Measurements from ENCODE around the gene ACER1. TPM values are rescaled to one million over a fixed set of nuclear protein-coding genes. Genes with fewer than 3 reads are reported as not detected.

ACER1 gene
- total and polyA plus RNA-seq, 2 of the 13 experiments (the other 11 are each of a cell fraction or from before 2014, with no cell fraction given): not detected

- Histone ChIP-seq H3K27me3 (ENCODE audit: control insufficient read depth in 1 of 2, insufficient read depth in 2 of 2, low read length in 2 of 2) (no peaks in the 10 kb centered on the region; a peak in 1 of 5 replicates), H3K9ac (ENCODE audit: insufficient read depth, low read depth, low read length) (no peak overlapping the region), H4K20me1 (ENCODE audit: insufficient read depth, low read length) (no peaks in the 10 kb centered on the region), H3K79me2 (ENCODE audit: insufficient read depth, low read length) (peaks cover 5% of the 10 kb centered on the region), H3K4me2 (ENCODE audit: low read depth, low read length) (no peak overlapping the region), H3K27ac (ENCODE audit: extremely low read length, insufficient read depth, low read length) (no peak overlapping the region), H3K4me1 (ENCODE audit: insufficient read depth, low read length) (peaks cover 27% of the 10 kb centered on the region), H3K36me3 (replicated peaks in 1 of 2; ENCODE audit: control insufficient read depth in 1 of 2, insufficient read depth in 2 of 2, low read length in 2 of 2) (peaks cover 0 to 3% of the 10 kb centered on the region in 2 experiments; a peak in 1 of 5 replicates), H3K9me3 (ENCODE audit: low read length) (no peaks in the 10 kb centered on the region), H2AFZ (ENCODE audit: low read length) (no peak overlapping the region), H3K4me3 (replicated peaks in 1 of 3; ENCODE audit: insufficient read depth in 1 of 3, low read depth in 2 of 3, low read length in 3 of 3) (no peak overlapping the region)
- WGBS (ENCODE audit: low lambda C conversion rate): 81% methylated on average over 5 of the region's 5 CpGs
- no TSS peak for BruUV-seq (replicated peaks)
- ATAC-seq: no peak
- in situ Hi-C loops (cut with HindIII; ENCODE audit: extremely low pct_ligation_motif_present, low pct_unique_long_range_greater_than_20kb): no loop called here
- TF ChIP-seq, protein P1, sequence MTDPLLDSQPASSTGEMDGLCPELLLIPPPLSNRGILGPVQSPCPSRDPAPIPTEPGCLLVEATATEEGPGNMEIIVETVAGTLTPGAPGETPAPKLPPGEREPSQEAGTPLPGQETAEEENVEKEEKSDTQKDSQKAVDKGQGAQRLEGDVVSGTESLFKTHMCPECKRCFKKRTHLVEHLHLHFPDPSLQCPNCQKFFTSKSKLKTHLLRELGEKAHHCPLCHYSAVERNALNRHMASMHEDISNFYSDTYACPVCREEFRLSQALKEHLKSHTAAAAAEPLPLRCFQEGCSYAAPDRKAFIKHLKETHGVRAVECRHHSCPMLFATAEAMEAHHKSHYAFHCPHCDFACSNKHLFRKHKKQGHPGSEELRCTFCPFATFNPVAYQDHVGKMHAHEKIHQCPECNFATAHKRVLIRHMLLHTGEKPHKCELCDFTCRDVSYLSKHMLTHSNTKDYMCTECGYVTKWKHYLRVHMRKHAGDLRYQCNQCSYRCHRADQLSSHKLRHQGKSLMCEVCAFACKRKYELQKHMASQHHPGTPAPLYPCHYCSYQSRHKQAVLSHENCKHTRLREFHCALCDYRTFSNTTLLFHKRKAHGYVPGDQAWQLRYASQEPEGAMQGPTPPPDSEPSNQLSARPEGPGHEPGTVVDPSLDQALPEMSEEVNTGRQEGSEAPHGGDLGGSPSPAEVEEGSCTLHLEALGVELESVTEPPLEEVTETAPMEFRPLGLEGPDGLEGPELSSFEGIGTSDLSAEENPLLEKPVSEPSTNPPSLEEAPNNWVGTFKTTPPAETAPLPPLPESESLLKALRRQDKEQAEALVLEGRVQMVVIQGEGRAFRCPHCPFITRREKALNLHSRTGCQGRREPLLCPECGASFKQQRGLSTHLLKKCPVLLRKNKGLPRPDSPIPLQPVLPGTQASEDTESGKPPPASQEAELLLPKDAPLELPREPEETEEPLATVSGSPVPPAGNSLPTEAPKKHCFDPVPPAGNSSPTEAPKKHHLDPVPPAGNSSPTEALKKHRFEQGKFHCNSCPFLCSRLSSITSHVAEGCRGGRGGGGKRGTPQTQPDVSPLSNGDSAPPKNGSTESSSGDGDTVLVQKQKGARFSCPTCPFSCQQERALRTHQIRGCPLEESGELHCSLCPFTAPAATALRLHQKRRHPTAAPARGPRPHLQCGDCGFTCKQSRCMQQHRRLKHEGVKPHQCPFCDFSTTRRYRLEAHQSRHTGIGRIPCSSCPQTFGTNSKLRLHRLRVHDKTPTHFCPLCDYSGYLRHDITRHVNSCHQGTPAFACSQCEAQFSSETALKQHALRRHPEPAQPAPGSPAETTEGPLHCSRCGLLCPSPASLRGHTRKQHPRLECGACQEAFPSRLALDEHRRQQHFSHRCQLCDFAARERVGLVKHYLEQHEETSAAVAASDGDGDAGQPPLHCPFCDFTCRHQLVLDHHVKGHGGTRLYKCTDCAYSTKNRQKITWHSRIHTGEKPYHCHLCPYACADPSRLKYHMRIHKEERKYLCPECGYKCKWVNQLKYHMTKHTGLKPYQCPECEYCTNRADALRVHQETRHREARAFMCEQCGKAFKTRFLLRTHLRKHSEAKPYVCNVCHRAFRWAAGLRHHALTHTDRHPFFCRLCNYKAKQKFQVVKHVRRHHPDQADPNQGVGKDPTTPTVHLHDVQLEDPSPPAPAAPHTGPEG (CRISPR knock-in tag; IDR thresholded peaks at IDR 0.05): no peak
- TF ChIP-seq ZKSCAN1 (IDR thresholded peaks at IDR 0.05; ENCODE audit: low read length): 0 out of 2 replicates have a peak, but pooled peaks have one; percentile 47
- no peak for TF ChIP-seq FOSL1 (CRISPR knock-in tag; IDR thresholded peaks at IDR 0.05; ENCODE audit: borderline replicate concordance)
- no peak for TF ChIP-seq ZSCAN22 (CRISPR knock-in tag; IDR thresholded peaks at IDR 0.05)
- no peak for TF ChIP-seq TCF12 (IDR thresholded peaks at IDR 0.05)
- no peak for TF ChIP-seq TCF12 (CRISPR knock-in tag; IDR thresholded peaks at IDR 0.05)
- no peak for TF ChIP-seq FLYWCH1 (CRISPR knock-in tag; IDR thresholded peaks at IDR 0.05)
- no peak for TF ChIP-seq GMEB1 (CRISPR knock-in tag; IDR thresholded peaks at IDR 0.05; ENCODE audit: borderline replicate concordance)
- no peak for TF ChIP-seq ZNF441 (CRISPR knock-in tag; IDR thresholded peaks at IDR 0.05; ENCODE audit: borderline replicate concordance)
- TF ChIP-seq, protein P2, sequence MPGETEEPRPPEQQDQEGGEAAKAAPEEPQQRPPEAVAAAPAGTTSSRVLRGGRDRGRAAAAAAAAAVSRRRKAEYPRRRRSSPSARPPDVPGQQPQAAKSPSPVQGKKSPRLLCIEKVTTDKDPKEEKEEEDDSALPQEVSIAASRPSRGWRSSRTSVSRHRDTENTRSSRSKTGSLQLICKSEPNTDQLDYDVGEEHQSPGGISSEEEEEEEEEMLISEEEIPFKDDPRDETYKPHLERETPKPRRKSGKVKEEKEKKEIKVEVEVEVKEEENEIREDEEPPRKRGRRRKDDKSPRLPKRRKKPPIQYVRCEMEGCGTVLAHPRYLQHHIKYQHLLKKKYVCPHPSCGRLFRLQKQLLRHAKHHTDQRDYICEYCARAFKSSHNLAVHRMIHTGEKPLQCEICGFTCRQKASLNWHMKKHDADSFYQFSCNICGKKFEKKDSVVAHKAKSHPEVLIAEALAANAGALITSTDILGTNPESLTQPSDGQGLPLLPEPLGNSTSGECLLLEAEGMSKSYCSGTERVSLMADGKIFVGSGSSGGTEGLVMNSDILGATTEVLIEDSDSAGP (CRISPR knock-in tag; IDR thresholded peaks at IDR 0.05; ENCODE audit: borderline replicate concordance): no peak
- no peak for FAIRE-seq
- intact Hi-C loops (cut with micrococcal nuclease; ENCODE audit: unreplicated experiment): no loop called here
- POLR2A ChIA-PET: interaction anchor here (2.2 to 5.0 kb wide), 2 partner anchors 12 to 65 kb away, joined by 13 to 80 read pairs; partner anchors contain the start of genes ALKBH7 and KHSRP
- DNase-seq (ENCODE audit: low spot score): no peak
- CTCF ChIA-PET (ENCODE audit: low intra/inter-chr PET ratio, low total read pairs): no interaction called here
These were observed 26.3 kb upstream of the ACER1 start for GRCh38 chr19:6359568-6360341.
